RWPE2 (cell line): Measurements from ENCODE around the gene NT5M.

Experiments
- ATAC-seq: fragments of 200-7000 bp; cut with Tn5 transposase; 3 replicates; pipeline ENCODE4 v1.9.1; 2021; ENCODE audit warnings: low read depth
- DNase-seq: peaks from one replicate; pipeline ENCODE4 v3.0.0-alpha.2; 2020; ENCODE audit warnings: low spot score
- H3K27ac ChIP-seq: fragments of 450-650 bp; 2 replicates; pipeline ENCODE4 v1.5.1; 2017; ENCODE audit warnings: mild to moderate bottlenecking; ENCODE audit not compliant: poor library complexity, severe bottlenecking
- H3K27me3 ChIP-seq: fragments of 250-450 bp; sonication (Bioruptor Pico); 2 replicates; pipeline ENCODE4 v1.5.1; 2021; ENCODE audit warnings: mild to moderate bottlenecking, moderate library complexity; ENCODE audit not compliant: insufficient read depth, poor library complexity, severe bottlenecking
- H3K36me3 ChIP-seq: fragments of 250-450 bp; sonication (Bioruptor Pico); 2 replicates; pipeline ENCODE4 v1.5.1; 2020; ENCODE audit warnings: low read depth, mild to moderate bottlenecking, moderate library complexity
- H3K4me1 ChIP-seq: fragments of 250-450 bp; sonication (Bioruptor Pico); 2 replicates; pipeline ENCODE4 v1.5.1; 2021; ENCODE audit warnings: mild to moderate bottlenecking, moderate library complexity; ENCODE audit not compliant: insufficient read depth, poor library complexity, severe bottlenecking
- H3K4me3 ChIP-seq: fragments of 250-450 bp; sonication (Bioruptor Pico); 2 replicates; pipeline ENCODE4 v1.5.1; 2021; ENCODE audit warnings: mild to moderate bottlenecking, moderate library complexity; ENCODE audit not compliant: severe bottlenecking
- H3K9me3 ChIP-seq: fragments of 250-450 bp; sonication (Bioruptor Pico); 2 replicates; pipeline ENCODE4 v1.5.1; 2021; ENCODE audit warnings: mild to moderate bottlenecking, moderate library complexity; ENCODE audit not compliant: severe bottlenecking
- CTCF ChIP-seq: fragments of 450-650 bp; IDR thresholded peaks from one replicate; pipeline ENCODE4 v1.5.1; 2017; ENCODE audit warnings: mild to moderate bottlenecking, moderate library complexity; ENCODE audit not compliant: poor library complexity, severe bottlenecking

Gene NT5M

GRCh38 chr17:17343160-17343735 lies 40.1 kb downstream of the NT5M start:
- no peaks in the 10 kb centered on the region for H3K9me3 ChIP-seq
- ATAC-seq (no peak), DNase-seq (no peak)
- TF ChIP-seq CTCF, result no peak
- no peaks in the 10 kb centered on the region for H3K36me3 ChIP-seq
- no peaks in the 10 kb centered on the region for H3K4me1 ChIP-seq
- H3K27ac ChIP-seq, result no peak overlapping the region
- no peaks in the 10 kb centered on the region for H3K27me3 ChIP-seq
- H3K4me3 ChIP-seq, result no peak overlapping the region

DNA sequence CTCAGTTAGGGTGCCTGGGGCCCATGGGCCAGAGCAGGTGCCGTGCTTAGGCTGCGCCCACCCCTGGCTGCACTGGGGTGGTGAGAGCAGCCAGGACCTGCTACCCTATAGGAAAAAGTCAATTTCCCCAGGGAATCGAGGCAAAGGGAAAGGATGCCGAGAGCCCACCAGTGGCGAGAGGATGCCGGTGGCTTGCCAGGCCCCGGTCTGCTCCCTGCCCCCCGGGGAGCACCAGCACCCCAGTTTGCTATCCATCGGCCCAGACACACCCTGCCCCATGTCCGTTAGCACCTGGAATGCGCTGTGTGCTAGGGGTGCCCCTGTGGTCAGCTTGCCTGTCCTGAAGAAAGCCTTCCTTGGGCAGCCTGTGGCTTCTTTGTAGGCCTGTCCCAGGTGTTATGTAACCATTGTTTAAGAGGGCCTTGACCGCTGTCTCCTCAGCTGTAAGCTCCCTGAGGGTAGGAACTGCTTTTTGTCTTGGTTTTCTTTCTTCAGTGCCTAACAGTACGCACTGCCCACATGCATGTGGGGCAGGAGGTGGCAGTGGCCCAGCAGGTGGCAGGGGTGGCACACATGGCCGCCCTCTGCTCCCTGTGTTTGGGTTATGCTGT lies 40.8 kb downstream of the NT5M start:
- Histone ChIP-seq H3K4me1 (no peaks in the 10 kb centered on the region), H3K27me3 (no peaks in the 10 kb centered on the region), H3K4me3 (no peak overlapping the region), H3K36me3 (no peaks in the 10 kb centered on the region), H3K9me3 (no peaks in the 10 kb centered on the region), H3K27ac (no peak overlapping the region)
- no peak for TF ChIP-seq CTCF
- ATAC-seq (no peak), DNase-seq (no peak)

- Histone ChIP-seq H3K4me3 (no peak overlapping the region), H3K36me3 (no peaks in the 10 kb centered on the region), H3K9me3 (no peaks in the 10 kb centered on the region), H3K27me3 (no peaks in the 10 kb centered on the region), H3K27ac (no peak overlapping the region), H3K4me1 (no peaks in the 10 kb centered on the region)
- TF ChIP-seq CTCF, result no peak
- ATAC-seq (no peak), DNase-seq (no peak)
Measured at GRCh38 chr17:17344507-17345293, 41.5 kb downstream of the NT5M start.

DNA sequence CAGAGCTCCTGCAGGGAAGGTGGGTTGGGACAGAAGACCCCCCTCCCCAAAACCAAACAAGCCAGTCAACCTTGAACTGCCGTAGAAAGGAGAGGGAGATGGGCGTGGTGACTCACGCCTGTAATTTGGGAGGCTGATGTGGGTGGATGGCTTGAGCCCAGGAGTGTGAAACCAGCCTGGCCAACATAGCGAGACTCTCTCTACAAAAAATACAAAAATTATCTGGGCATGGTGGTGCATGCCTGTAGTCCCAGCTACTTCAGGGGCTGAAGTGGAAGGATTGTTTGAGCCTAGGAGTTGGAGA lies 42.1 kb downstream of the NT5M start:
- Histone ChIP-seq H3K27me3 (no peaks in the 10 kb centered on the region), H3K36me3 (no peaks in the 10 kb centered on the region), H3K27ac (no peak overlapping the region), H3K4me3 (no peak overlapping the region), H3K9me3 (no peaks in the 10 kb centered on the region), H3K4me1 (no peaks in the 10 kb centered on the region)
- no peak for TF ChIP-seq CTCF
- DNase-seq (no peak), ATAC-seq (no peak)
